ENCODE data around the gene COL12A1. TPM values are rescaled to one million over a fixed set of nuclear protein-coding genes. Genes with fewer than 3 reads are reported as not detected.
A peak's percentile ranks its signal among the peaks of the same experiment; 100 is the strongest.

Gene COL12A1
- total RNA-seq, 2 donors from 2014 or later: 5.5 to 18.4 TPM

GRCh38 chr6:75215291-75215690 lies 9.4 kb upstream of the COL12A1 start:
- intact Hi-C loops (cut with DNase I, micrococcal nuclease): no loop called here
- no peak for DNase-seq
- no peak for ATAC-seq

DNA sequence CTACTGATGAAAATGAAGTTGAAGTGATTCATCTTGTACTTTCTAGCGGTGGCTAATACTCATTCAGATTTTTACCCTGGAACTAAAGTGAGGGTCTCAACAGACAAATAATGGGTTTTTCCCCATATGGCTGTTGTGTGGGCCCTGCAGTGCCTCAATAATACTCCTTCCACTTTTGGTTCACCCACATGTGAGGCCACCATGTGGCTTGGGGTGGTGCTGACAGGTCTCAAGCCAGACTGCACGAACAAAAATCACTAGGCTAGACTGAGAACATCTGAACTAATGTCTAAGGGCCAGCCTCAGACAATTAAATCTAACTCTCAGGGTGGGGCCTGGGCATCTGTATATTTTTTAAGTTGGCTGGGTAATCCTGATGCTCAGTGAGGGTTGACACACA lies 7.9 kb upstream of the COL12A1 start:
- ATAC-seq (no peak), DNase-seq (no peak)

DNA sequence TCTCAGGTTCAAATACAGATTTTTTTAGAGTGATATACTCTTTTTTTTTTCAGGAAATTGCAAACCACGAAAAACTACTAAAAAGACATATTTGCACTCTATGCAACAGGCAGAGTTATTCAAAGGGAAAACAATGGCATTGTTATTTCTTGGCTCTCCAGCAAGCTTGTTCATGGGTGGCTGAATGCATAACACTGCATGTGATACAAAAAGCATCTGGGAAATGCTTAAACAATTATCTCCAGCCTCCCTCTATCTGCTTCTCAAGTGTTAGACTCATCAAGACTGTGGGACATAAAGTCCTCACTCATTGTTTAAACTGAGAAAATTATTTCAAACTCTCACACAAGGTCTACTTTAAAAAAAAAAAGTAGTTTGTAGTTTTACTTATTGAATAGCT lies 7.3 kb upstream of the COL12A1 start:
- intact Hi-C loops (cut with DNase I, micrococcal nuclease): loop anchor here in 1 of 2 donors (5.0 kb wide), 2 partner anchors 1476 to 1536 kb away; no protein-coding TSS in a partner anchor
- ATAC-seq (no peak), DNase-seq (no peak)

More for the DNA sequence above, 7.9 kb upstream of the COL12A1 start:
- intact Hi-C loops (cut with DNase I, micrococcal nuclease): loop anchor here in 1 of 2 donors (5.0 kb wide), 2 partner anchors 1476 to 1536 kb away; no protein-coding TSS in a partner anchor

DNA sequence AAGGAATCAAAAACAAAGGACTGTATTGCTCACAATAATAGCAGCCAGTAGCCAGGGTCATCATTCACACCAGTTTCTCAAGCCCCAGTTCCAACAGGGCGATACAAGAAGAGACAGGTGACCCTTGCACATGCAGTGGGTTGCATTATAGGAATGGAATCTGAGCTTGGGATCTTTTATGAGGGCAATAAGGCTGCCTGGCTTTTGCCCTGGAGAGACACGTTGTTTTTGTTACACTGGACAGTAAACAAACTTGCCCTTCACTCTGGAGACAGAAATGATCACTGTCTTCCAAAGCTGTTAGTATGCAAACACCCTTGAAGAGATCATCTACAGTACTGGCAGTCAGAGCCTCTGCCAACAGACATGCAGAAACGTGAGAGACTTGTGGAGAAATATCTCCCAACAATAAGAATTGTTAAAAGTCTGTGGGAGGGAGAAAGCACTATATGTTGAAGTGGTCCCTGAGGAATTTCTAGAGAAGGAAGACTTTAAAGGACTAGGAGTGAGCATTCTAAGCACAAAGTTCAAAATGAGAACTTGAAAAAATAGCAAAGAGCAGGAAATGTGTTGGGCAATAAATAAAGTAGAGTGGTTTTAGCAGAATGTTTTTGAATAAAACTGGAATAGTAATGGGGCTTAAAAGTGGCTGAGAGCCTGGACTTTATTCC lies 6.2 kb upstream of the COL12A1 start:
- intact Hi-C loops (cut with DNase I, micrococcal nuclease): loop anchor here in 1 of 2 donors (5.0 kb wide), 2 partner anchors 1475 to 1535 kb away; no protein-coding TSS in a partner anchor
- DNase-seq: no peak
- ATAC-seq: peak; percentile 87

DNA sequence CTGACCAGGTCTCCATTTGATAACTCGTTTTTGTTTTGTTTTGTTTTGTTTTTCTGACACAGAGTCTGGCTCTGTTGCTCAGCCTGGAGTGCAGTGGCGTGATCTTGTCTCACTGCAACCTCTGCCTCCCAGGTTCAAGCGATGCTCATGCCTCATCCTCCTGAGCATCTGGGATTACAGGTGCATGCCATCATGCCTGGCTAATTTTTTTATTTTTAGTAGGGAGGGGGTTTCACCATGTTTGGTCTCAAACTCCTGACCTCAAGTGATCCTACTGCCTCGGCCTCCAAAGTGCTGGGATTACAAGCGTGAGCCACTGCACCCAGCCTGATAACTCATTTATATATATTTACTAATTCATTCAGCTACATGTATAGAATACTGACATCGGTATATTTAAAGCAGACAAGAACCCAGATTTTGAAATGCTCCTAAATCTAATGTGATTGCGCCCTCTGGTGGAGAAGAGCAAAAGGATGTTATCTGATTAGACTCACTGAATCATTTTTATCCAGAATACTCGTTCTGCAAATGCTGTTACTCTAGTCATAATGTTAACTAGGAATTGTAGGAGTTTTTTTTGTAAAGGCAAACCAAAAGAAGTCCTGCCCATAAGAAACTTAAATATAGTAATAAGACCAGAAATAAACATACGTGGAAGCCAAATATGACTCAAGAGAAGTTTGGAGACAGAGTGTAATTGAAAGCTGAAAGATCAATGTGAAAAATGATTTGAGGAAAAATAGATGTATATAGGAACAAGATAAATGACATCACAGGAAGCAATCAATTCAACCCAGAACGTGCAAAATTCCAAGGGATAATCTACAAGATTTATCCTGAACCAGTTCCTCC lies 5.3 kb upstream of the COL12A1 start:
- ATAC-seq (peak; percentile 41), DNase-seq (peak in 1 of 2 donors; percentile 54)
- intact Hi-C loops (cut with DNase I, micrococcal nuclease): loop anchor here in 1 of 2 donors (5.0 kb wide), 2 partner anchors 1474 to 1534 kb away; no protein-coding TSS in a partner anchor

DNA sequence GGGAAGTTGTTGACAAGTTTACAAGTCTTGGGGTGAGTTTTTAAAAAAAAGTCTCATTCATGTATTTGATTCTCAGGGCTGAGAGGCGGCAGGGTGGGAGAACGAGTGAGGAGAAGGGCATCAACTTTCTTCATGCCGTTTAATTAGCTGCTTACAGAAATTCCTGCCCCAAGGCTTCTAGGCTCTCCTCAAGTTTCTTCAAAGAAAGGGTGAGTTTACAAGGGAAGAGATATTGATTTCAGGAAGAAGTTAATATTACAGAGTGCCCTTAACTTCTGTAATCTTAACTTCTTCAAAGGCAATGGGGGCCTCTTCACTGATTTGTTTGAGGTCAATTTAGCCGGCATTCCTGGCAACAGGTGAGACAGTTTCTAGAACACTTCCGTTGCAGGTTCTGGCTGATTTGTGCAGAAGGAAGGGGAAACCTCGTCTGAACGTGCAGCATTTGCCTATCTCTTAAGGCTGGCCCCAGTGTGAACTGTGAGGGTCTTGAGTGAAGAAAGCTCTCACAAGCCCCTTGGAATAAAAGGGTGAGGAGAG lies 3.4 kb upstream of the COL12A1 start:
- intact Hi-C loops (cut with DNase I, micrococcal nuclease): no loop called here
- DNase-seq (no peak), ATAC-seq (no peak)

GRCh38 chr6:75208298-75209183 lies 2.7 kb upstream of the COL12A1 start:
- intact Hi-C loops (cut with DNase I, micrococcal nuclease): no loop called here
- DNase-seq: peak; percentile 73 to 86
- peak; percentile 68 for ATAC-seq

- ATAC-seq: no peak
- intact Hi-C loops (cut with DNase I, micrococcal nuclease): no loop called here
These were observed 906 bp upstream of the COL12A1 start for GRCh38 chr6:75206576-75207342.

DNA sequence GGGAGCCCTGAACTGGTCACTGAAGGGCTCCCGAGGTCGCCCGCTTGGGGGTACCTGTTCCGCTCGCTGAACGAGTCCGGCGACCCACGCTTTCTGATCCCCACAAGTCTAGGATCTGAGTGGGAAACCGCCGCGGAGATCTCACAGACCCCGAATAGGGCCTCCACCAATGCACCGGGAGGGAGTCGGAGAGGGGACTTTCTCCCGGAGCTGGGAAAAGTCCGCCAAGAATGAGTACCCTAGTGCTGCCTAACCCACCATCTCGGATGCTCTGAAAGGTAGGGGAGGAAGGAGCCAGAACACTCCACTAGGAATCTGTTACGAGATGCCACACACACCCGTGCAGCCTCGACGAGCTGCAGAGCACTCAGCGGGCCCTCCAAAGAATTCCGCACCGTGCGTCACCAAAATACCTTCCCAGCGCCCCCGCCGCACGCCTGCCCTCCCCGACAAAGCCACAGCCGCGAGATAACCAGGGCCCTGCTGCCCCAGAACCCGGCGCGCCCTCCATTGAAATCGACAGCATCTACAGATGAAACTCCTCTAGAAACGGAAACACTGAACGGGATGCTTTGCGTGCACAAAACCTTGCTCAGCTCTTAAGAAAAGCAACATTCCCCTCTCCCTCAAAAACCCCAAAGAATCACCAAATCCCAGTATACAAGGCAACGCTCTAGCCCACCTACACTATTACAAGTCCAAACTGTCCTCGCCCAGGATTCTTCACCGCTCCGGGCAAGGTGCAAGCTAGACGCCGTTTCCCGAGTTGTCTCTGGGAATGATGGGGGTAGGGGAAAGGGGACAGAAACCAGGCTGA lies 686 bp downstream of the COL12A1 start:
- no peak for ATAC-seq
- intact Hi-C loops (cut with DNase I, micrococcal nuclease): loop anchor here in 1 of 2 donors (5.0 kb wide), 3 partner anchors 798 to 1348 kb away; no protein-coding TSS in a partner anchor
- DNase-seq: peak in 1 of 2 donors; percentile 21

More at GRCh38 chr6:75206576-75207342, 906 bp upstream of the COL12A1 start:
- peak in 1 of 2 donors; percentile 17 for DNase-seq

DNA sequence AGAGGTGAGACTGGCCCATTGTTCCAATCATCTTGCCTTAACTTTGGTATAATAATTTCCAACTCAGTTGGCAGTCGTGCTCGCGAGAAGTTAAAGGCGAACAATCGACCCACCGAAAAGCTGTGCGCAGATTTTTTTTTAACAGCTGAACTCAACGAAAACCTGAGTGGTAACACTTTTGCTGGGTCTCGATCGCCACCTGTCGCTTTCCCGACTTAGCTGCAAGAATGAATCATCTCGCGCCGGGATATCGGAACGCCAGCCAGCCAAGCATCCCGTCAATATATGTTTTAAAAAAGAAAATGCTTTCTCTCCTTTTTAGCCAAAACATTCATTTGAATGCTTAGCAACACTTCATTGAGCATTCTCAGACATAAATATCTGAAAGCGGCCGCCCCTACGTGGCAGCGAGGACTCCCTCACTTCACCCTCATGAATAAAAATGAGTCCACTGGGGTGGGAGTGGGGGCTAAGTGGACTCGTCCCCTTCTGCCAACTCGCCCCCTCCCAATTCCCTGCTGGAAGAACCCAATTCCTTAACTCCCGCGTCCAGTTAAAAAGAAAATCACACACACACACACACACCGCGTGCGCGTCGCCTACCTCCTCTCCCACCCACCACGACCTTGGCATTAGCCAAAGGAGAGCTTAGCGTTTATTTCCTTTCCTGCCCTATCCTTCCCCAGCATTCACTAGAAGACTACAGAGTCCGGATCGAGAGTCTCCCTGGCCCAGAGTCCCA lies 1.5 kb downstream of the COL12A1 start:
- DNase-seq: peak; percentile 63 to 65
- intact Hi-C loops (cut with DNase I, micrococcal nuclease): loop anchor here in 1 of 2 donors (5.0 kb wide), 3 partner anchors 797 to 1347 kb away; no protein-coding TSS in a partner anchor
- peak; percentile 47 for ATAC-seq

DNA sequence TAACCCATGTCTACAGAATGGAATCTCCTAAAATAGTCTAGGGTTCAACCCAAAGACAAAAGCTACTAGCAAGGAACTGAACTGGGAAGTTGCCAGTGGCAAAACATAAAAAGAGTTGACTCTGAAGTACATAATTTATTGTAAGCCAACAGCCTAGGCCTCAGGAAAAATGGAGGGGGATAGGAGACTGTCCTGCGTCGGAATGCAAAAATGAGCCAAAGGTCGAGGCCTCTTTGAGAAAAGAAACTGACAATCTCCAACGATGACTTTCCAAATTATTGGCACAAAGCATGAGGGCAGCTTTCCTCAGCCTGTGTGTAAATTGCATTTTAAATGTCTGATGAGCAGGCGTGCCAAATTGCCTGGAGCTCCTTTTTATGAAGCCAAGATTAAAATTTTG lies 2.1 kb downstream of the COL12A1 start:
- DNase-seq: no peak
- intact Hi-C loops (cut with DNase I, micrococcal nuclease): loop anchor here in 1 of 2 donors (5.0 kb wide), 3 partner anchors 796 to 1346 kb away; no protein-coding TSS in a partner anchor
- ATAC-seq: no peak

DNA sequence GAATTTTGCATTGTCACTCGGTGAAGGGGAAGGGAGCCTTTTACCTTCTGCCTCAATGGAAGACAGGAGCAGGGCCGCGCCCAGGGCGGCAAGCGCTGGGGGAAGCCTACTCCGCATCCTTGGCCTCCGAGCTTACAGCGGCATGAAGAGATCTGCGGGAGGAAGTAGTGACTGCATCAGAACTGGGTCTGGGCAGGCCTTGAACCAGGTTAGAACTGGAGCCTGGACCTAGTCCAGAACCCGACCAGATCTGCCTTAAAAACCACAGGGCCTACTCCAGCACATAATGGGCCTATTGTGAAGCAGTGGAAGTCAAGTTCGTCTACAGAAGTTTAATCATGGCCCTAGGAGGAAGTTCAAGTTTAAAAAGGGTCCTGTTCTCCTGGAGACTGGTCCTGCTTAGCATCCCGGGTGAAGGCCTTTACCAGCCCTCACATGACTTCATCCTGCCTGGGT lies 3.1 kb downstream of the COL12A1 start:
- DNase-seq (no peak), ATAC-seq (no peak)
- intact Hi-C loops (cut with DNase I, micrococcal nuclease): loop anchor here in 1 of 2 donors (5.0 kb wide), 3 partner anchors 795 to 1345 kb away; no protein-coding TSS in a partner anchor

DNA sequence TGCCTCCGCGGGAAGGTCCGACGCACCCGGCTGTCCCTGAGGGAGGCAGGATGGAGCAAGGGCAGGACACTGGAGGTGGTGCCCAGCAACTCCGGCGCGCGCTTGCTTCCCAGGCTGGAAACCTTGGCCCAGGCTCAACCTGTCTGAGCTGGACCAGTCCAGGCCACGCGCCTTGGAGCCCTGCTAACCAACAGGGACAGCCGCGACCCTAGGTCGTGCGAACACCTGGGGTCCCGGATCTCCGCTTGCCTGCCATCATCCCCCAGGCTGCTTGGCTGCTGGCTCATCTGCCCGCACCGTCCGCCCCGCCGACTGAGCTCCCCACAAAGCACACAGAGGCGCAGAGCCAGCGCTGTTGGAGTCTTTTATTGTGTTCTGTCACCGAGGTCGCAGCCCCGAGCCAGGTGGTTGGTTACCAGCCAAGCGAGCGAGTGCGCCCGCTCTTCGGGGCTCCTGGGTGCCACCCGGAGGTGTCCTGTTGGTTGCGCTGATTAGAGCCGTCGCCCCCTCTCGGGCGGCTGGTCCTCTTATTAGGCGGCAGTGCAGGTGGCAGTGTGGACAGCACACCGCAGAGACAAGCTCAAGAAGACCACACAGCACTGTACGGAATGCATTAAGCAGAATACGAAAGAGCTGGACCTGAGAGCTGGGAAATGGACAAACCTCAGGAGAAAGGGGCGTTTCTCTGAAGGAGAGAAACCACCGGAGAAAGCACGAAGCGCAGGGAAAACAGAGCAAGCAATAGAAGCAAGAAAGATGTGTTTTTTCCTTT lies 3.8 kb downstream of the COL12A1 start:
- ATAC-seq: no peak
- intact Hi-C loops (cut with DNase I, micrococcal nuclease): loop anchor here in 1 of 2 donors (5.0 kb wide), 3 partner anchors 795 to 1345 kb away; no protein-coding TSS in a partner anchor
- peak; percentile 9 to 31 for DNase-seq

- DNase-seq (no peak), ATAC-seq (no peak)
- intact Hi-C loops (cut with DNase I, micrococcal nuclease): loop anchor here in 1 of 2 donors (5.0 kb wide), 3 partner anchors 794 to 1344 kb away; no protein-coding TSS in a partner anchor
These were observed 4.8 kb downstream of the COL12A1 start for GRCh38 chr6:75201021-75201420.

- DNase-seq: no peak
- intact Hi-C loops (cut with DNase I, micrococcal nuclease): loop anchor here in 1 of 2 donors (5.0 kb wide), 3 partner anchors 793 to 1343 kb away; no protein-coding TSS in a partner anchor
- no peak for ATAC-seq
These were observed 6.0 kb downstream of the COL12A1 start for GRCh38 chr6:75199889-75200288.

All from left colon (tissue), 2 donors.